Astrocyte (in vitro differentiated cells and primary cell): ENCODE data around the gene MLF1. TPM values are rescaled to one million over a fixed set of nuclear protein-coding genes. Genes with fewer than 3 reads are reported as not detected.

Source experiments
- DNase-seq: peaks from one replicate; pipeline ENCODE4 v3.0.0-alpha.2; 2010; ENCODE audit warnings: low read depth
- FAIRE-seq: peaks from 2 replicates; lab custom pipeline; 2011; peaks lifted over from hg19 to GRCh38; lab: Jason Lieb, UNC
- H2AFZ ChIP-seq: 2 replicates; pipeline ENCODE4 v1.6.0; 2012; ENCODE audit warnings: low read depth, low read length, inconsistent platforms
- H3K27ac ChIP-seq: 2 replicates; pipeline ENCODE4 v1.5.1; 2011; ENCODE audit warnings: low read depth, low read length, inconsistent platforms
- H3K27me3 ChIP-seq: 2 replicates; pipeline ENCODE4 v1.6.0; 2011; ENCODE audit warnings: low read length, inconsistent platforms; ENCODE audit not compliant: insufficient read depth
- H3K36me3 ChIP-seq: 2 replicates; pipeline ENCODE4 v1.5.1; 2011; ENCODE audit warnings: low read length, inconsistent platforms; ENCODE audit not compliant: insufficient read depth
- H3K4me1 ChIP-seq: 2 replicates; pipeline ENCODE4 v1.5.1; 2011; ENCODE audit warnings: low read length, inconsistent platforms; ENCODE audit not compliant: insufficient read depth
- H3K4me2 ChIP-seq: 2 replicates; pipeline ENCODE4 v1.6.0; 2012; ENCODE audit warnings: low read length, inconsistent platforms
- H3K4me3 ChIP-seq: 2 replicates; pipeline ENCODE4 v1.5.1; 2011; ENCODE audit warnings: low read depth, mild to moderate bottlenecking, low read length, inconsistent platforms; ENCODE audit not compliant: insufficient read depth
- H3K79me2 ChIP-seq: 2 replicates; pipeline ENCODE4 v1.6.0; 2012; ENCODE audit warnings: mild to moderate bottlenecking, low read length, inconsistent platforms; ENCODE audit not compliant: insufficient read depth
- H3K9ac ChIP-seq: 2 replicates; pipeline ENCODE4 v1.6.0; 2012; ENCODE audit warnings: mild to moderate bottlenecking, low read length, inconsistent platforms
- H3K9me3 ChIP-seq: 2 replicates; pipeline ENCODE4 v1.5.1; 2012; ENCODE audit warnings: low read depth, mild to moderate bottlenecking, low read length, inconsistent platforms; ENCODE audit not compliant: insufficient read depth
- H4K20me1 ChIP-seq: 2 replicates; pipeline ENCODE4 v1.6.0; 2012; ENCODE audit warnings: low read length, inconsistent platforms; ENCODE audit not compliant: insufficient read depth
- H3K27ac Mint-ChIP-seq: one replicate; pipeline ENCODE4 v1.8.0; 2021; ENCODE audit warnings: mild to moderate bottlenecking, mixed read lengths; ENCODE audit not compliant: unreplicated experiment
- H3K27me3 Mint-ChIP-seq: one replicate; pipeline ENCODE4 v1.8.0; 2021; ENCODE audit warnings: low read depth, mixed read lengths; ENCODE audit not compliant: unreplicated experiment
- H3K36me3 Mint-ChIP-seq: one replicate; pipeline ENCODE4 v1.8.0; 2021; ENCODE audit warnings: low read depth, mixed read lengths; ENCODE audit not compliant: unreplicated experiment
- H3K4me1 Mint-ChIP-seq: one replicate; pipeline ENCODE4 v1.8.0; 2021; ENCODE audit warnings: low read depth, mixed read lengths; ENCODE audit not compliant: unreplicated experiment
- H3K4me3 Mint-ChIP-seq: one replicate; pipeline ENCODE4 v1.8.0; 2021; ENCODE audit warnings: mild to moderate bottlenecking, moderate library complexity, mixed read lengths; ENCODE audit not compliant: unreplicated experiment
- H3K9me3 Mint-ChIP-seq: one replicate; pipeline ENCODE4 v1.8.0; 2021; ENCODE audit warnings: mild to moderate bottlenecking, mixed read lengths; ENCODE audit not compliant: unreplicated experiment
- EZH2 ChIP-seq: IDR thresholded peaks from 2 replicates; pipeline ENCODE4 v1.6.1; 2012; ENCODE audit warnings: mild to moderate bottlenecking, low read length, inconsistent platforms; ENCODE audit not compliant: insufficient read depth
- total RNA-seq: library from RNA; stranded (reverse); gene quantifications from 2 replicates; pipeline ENCODE4 v1.2.1, GENCODE V29; 2021
- TF ChIP-seq, protein P1 (sequence below): IDR thresholded peaks from 2 replicates; pipeline ENCODE4 v1.5.1; 2011; ENCODE audit warnings: low read depth, mild to moderate bottlenecking, inconsistent platforms, low read length, moderate library complexity; ENCODE audit not compliant: insufficient read depth

MLF1 gene
- total RNA-seq, 1 donor from 2014 or later: 14.3 TPM

DNA sequence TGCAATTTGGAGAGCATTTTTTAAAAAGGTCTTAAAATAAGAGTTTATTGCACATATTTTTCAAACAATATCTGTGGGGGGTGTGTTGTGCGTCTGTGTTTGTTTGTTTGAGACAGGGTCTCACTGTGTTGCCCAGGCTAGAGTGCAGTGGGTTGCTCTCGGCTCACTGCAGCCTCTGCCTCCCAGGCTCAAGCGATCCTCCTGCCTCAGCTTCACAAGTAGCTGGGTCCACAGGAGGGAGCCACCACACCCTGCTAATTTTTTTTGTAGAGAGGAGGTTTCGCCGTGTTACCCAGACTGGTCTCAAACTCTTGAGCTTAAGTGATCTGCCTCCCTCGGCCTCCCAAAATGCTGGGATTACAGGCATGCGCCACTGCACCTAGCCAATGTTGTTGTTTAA, 2.7 kb downstream of the MLF1 start:
- no peaks in the 10 kb centered on the region for H3K27me3 ChIP-seq
- H3K4me1 Mint-ChIP-seq: peaks cover 3% of the 10 kb centered on the region
- H3K27ac ChIP-seq: no peak overlapping the region
- no peak overlapping the region for H3K4me3 Mint-ChIP-seq
- no peaks in the 10 kb centered on the region for H3K79me2 ChIP-seq
- no peaks in the 10 kb centered on the region for H4K20me1 ChIP-seq
- no peaks in the 10 kb centered on the region for H3K9me3 ChIP-seq
- no peak overlapping the region for H3K9ac ChIP-seq
- peaks cover 10% of the 10 kb centered on the region for H3K4me1 ChIP-seq
- H3K27me3 Mint-ChIP-seq: no peaks in the 10 kb centered on the region
- no peak overlapping the region for H3K27ac Mint-ChIP-seq
- H3K4me3 ChIP-seq: no peak overlapping the region
- H3K4me2 ChIP-seq: no peak overlapping the region
- H3K9me3 Mint-ChIP-seq: no peaks in the 10 kb centered on the region
- TF ChIP-seq, protein P1, sequence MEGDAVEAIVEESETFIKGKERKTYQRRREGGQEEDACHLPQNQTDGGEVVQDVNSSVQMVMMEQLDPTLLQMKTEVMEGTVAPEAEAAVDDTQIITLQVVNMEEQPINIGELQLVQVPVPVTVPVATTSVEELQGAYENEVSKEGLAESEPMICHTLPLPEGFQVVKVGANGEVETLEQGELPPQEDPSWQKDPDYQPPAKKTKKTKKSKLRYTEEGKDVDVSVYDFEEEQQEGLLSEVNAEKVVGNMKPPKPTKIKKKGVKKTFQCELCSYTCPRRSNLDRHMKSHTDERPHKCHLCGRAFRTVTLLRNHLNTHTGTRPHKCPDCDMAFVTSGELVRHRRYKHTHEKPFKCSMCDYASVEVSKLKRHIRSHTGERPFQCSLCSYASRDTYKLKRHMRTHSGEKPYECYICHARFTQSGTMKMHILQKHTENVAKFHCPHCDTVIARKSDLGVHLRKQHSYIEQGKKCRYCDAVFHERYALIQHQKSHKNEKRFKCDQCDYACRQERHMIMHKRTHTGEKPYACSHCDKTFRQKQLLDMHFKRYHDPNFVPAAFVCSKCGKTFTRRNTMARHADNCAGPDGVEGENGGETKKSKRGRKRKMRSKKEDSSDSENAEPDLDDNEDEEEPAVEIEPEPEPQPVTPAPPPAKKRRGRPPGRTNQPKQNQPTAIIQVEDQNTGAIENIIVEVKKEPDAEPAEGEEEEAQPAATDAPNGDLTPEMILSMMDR: no peak
- no peak for TF ChIP-seq EZH2
- no peak overlapping the region for H2AFZ ChIP-seq
- no peak for DNase-seq
- H3K36me3 ChIP-seq: no peaks in the 10 kb centered on the region
- no peak for FAIRE-seq
- H3K36me3 Mint-ChIP-seq: no peaks in the 10 kb centered on the region

DNA sequence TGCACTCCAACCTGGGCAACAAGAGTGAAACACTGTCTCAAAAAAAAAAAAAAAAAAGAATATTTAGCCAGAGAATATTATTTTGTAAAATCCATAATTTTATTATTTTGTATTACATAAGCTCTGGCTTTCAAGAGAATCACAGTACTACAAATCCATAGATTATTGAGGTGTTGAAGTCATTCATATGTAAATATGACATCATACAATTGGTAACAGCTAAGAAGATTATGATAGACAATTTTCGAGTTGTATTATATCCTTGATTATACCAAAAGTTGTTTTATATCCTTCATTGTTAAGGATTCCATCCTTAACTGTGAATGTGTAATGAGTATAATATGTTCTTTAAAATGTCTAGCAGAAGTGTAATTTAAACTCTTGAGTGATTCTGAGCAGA, 3.7 kb downstream of the MLF1 start:
- no peak overlapping the region for H3K27ac Mint-ChIP-seq
- H3K4me2 ChIP-seq: no peak overlapping the region
- H3K9ac ChIP-seq: no peak overlapping the region
- no peaks in the 10 kb centered on the region for H4K20me1 ChIP-seq
- no peaks in the 10 kb centered on the region for H3K9me3 Mint-ChIP-seq
- H3K79me2 ChIP-seq: no peaks in the 10 kb centered on the region
- no peaks in the 10 kb centered on the region for H3K36me3 ChIP-seq
- H3K27me3 Mint-ChIP-seq: no peaks in the 10 kb centered on the region
- H3K4me1 Mint-ChIP-seq: peaks cover 2% of the 10 kb centered on the region
- H3K36me3 Mint-ChIP-seq: no peaks in the 10 kb centered on the region
- TF ChIP-seq EZH2: no peak
- TF ChIP-seq, protein P1: no peak
- H2AFZ ChIP-seq: no peak overlapping the region
- H3K27ac ChIP-seq: no peak overlapping the region
- no peaks in the 10 kb centered on the region for H3K9me3 ChIP-seq
- H3K4me1 ChIP-seq: peaks cover 10% of the 10 kb centered on the region
- DNase-seq (no peak), FAIRE-seq (no peak)
- H3K4me3 Mint-ChIP-seq: no peak overlapping the region
- H3K4me3 ChIP-seq: no peak overlapping the region
- H3K27me3 ChIP-seq: no peaks in the 10 kb centered on the region

DNA sequence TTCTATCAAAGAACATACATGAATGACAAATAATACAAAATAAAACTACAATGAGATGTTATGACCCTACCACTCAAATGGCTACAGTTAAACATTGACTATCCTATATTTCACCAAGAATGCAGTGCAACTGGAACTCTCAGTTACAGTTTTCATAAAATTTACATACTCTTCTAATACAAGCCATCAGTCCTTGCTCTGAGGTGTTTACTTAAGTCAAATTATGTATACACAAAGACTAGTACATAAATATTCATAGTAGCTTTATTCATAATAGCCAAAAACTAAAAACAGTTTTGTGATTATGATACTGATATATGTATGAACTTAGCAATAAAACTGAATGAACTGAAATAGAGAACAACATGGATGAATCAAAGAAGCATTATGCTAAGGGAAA, 19.2 kb downstream of the MLF1 start:
- H3K79me2 ChIP-seq: no peaks in the 10 kb centered on the region
- no peaks in the 10 kb centered on the region for H3K27me3 ChIP-seq
- no peak overlapping the region for H3K4me2 ChIP-seq
- H3K4me1 ChIP-seq: no peaks in the 10 kb centered on the region
- Mint-ChIP-seq H3K4me3 (no peak overlapping the region), H3K4me1 (peaks cover 3% of the 10 kb centered on the region), H3K9me3 (no peaks in the 10 kb centered on the region), H3K27ac (no peak overlapping the region), H3K27me3 (no peaks in the 10 kb centered on the region), H3K36me3 (no peaks in the 10 kb centered on the region)
- FAIRE-seq (peak; percentile 73), DNase-seq (no peak)
- H3K36me3 ChIP-seq: no peaks in the 10 kb centered on the region
- no peak overlapping the region for H3K4me3 ChIP-seq
- no peaks in the 10 kb centered on the region for H3K9me3 ChIP-seq
- H2AFZ ChIP-seq: no peak overlapping the region
- H4K20me1 ChIP-seq: no peaks in the 10 kb centered on the region
- TF ChIP-seq, protein P1: no peak
- no peak for TF ChIP-seq EZH2
- no peak overlapping the region for H3K9ac ChIP-seq
- no peak overlapping the region for H3K27ac ChIP-seq
